NCI-H2196 (cell line): ENCODE data around the gene ERBIN.

Source experiments
- DNase-seq: peaks from one replicate; lab custom pipeline; 2025; ENCODE audit not compliant: unreplicated experiment; lab: John Stamatoyannopoulos, UW

The ERBIN gene

GRCh38 chr5:66122379-66123034 lies 196.1 kb downstream of the ERBIN start:
- DNase-seq = no peak

- DNase-seq = no peak
Observed at GRCh38 chr5:66129144-66129543, 202.8 kb downstream of the ERBIN start.

DNA sequence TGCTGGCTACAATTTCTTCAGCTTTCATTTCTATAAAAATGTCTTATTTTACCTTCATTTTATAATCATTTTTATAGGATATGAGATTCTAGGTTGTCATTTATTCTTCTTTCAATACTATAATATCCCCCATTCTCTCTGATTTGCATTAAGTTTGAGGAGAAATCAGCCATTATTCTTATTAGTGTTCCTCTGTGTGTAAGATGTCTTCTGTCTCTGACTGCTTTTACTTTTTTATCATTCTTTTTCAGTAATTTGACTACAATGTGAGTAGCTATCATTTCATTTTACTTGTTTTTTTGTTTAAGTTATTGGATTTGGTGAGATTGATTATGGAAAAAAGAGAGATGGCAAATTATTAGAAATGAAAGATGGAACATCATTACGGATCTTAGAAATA lies 204.1 kb downstream of the ERBIN start:
- no peak for DNase-seq
